ENCODE results near the gene CRTAP. TPM values are rescaled to one million over a fixed set of nuclear protein-coding genes. Genes with fewer than 3 reads are reported as not detected.
"Not testable (repeated sequence)": the region's sequence is repeated elsewhere in the genome, so short reads cannot be mapped to it uniquely, and the experiment has no call there.

CRTAP gene
- total RNA-seq = 145 and 196 TPM in 2 replicates

GRCh38 chr3:33113772-33114621 is at the start of gene CRTAP:
CRTAP (plus strand) TSS chr3:33114014; CDS start chr3:33114078, 64 bp downstream.
- peak; percentile 98 for DNase-seq (ENCODE audit: low read depth)
- TF ChIP-seq CTCF (IDR thresholded peaks at IDR 0.05; ENCODE audit: insufficient read depth, low read depth, low read length) = no peak
- peak within 1 kb of the TSS; percentile 72 for H3K4me3 ChIP-seq (ENCODE audit: low read depth, low read length)

- DNase-seq (ENCODE audit: low read depth) = no peak
- TF ChIP-seq CTCF (IDR thresholded peaks at IDR 0.05; ENCODE audit: insufficient read depth, low read depth, low read length) = no peak
- no peak overlapping the region for H3K4me3 ChIP-seq (ENCODE audit: low read depth, low read length)
Observed at GRCh38 chr3:33064929-33065328, 48.9 kb upstream of the CRTAP start.

- peak; percentile 33 for DNase-seq (ENCODE audit: low read depth)
- no peak for TF ChIP-seq CTCF (IDR thresholded peaks at IDR 0.05; ENCODE audit: insufficient read depth, low read depth, low read length)
- H3K4me3 ChIP-seq (ENCODE audit: low read depth, low read length) = no peak overlapping the region
Observed at GRCh38 chr3:33067484-33067883, 46.3 kb upstream of the CRTAP start.

- not testable (repeated sequence) for H3K4me3 ChIP-seq (ENCODE audit: low read depth, low read length)
- peak; percentile 26 for DNase-seq (ENCODE audit: low read depth)
Observed at GRCh38 chr3:33069862-33070261, 44.0 kb upstream of the CRTAP start.

GRCh38 chr3:33071181-33071580 is 42.6 kb upstream of the CRTAP start:
- H3K4me3 ChIP-seq (ENCODE audit: low read depth, low read length) = no peak overlapping the region
- DNase-seq (ENCODE audit: low read depth) = no peak
- no peak for TF ChIP-seq CTCF (IDR thresholded peaks at IDR 0.05; ENCODE audit: insufficient read depth, low read depth, low read length)

- no peak for DNase-seq (ENCODE audit: low read depth)
- TF ChIP-seq CTCF (IDR thresholded peaks at IDR 0.05; ENCODE audit: insufficient read depth, low read depth, low read length) = no peak
- no peak overlapping the region for H3K4me3 ChIP-seq (ENCODE audit: low read depth, low read length)
Observed at GRCh38 chr3:33071946-33072345, 41.9 kb upstream of the CRTAP start.

GRCh38 chr3:33074217-33075067 is 39.4 kb upstream of the CRTAP start:
- TF ChIP-seq CTCF (IDR thresholded peaks at IDR 0.05; ENCODE audit: insufficient read depth, low read depth, low read length) = peak; percentile 96
- no peak overlapping the region for H3K4me3 ChIP-seq (ENCODE audit: low read depth, low read length)
- peak; percentile 76 for DNase-seq (ENCODE audit: low read depth)
